ENCODE results near the gene MARCHF10. TPM values are rescaled to one million over a fixed set of nuclear protein-coding genes. Genes with fewer than 3 reads are reported as not detected.
"Not testable (repeated sequence)": the region's sequence is repeated elsewhere in the genome, so short reads cannot be mapped to it uniquely, and the experiment has no call there.

MARCHF10 gene
- total and polyA plus RNA-seq, 2 donors (not counting 3 experiments of a cell fraction or from before 2014, with no cell fraction given), result 0.11 TPM; not detected in 1

- H3K9me1 ChIP-seq (replicated peaks; ENCODE audit: control insufficient read depth, extremely low read depth, insufficient read depth, low read length), result no peaks in the 10 kb centered on the region
- H3K27ac ChIP-seq (ENCODE audit: insufficient read depth, low read depth, low read length), result no peak overlapping the region
- H3K4me2 ChIP-seq (ENCODE audit: insufficient read depth, low read length), result no peak overlapping the region
- no peak overlapping the region for H3K9ac ChIP-seq (replicated peaks; ENCODE audit: extremely low read depth, insufficient read depth, low read length)
- H3K79me2 ChIP-seq (ENCODE audit: control insufficient read depth, insufficient read depth, low read length), result no peaks in the 10 kb centered on the region
- H3K36me3 ChIP-seq (ENCODE audit: control insufficient read depth in 2 of 2, extremely low read depth in 1 of 2, insufficient read depth in 2 of 2, low read length in 2 of 2), result no peaks in the 10 kb centered on the region
- ChIA-PET CTCF (no interaction called here), POLR2A (no interaction called here)
- no peaks in the 10 kb centered on the region for H4K20me1 ChIP-seq (replicated peaks; ENCODE audit: control insufficient read depth, extremely low read depth, insufficient read depth, low read length)
- H3K27me3 ChIP-seq (ENCODE audit: control insufficient read depth in 2 of 2, insufficient read depth in 2 of 2, low read length in 2 of 2), result peaks cover 0 to 3% of the 10 kb centered on the region in 2 experiments
- intact Hi-C loops (cut with micrococcal nuclease), result no loop called here
- no peaks in the 10 kb centered on the region for H3K9me3 ChIP-seq (replicated peaks; ENCODE audit: control insufficient read depth, insufficient read depth, low read length)
- BruUV-seq (replicated peaks), result no TSS peak
- no peak overlapping the region for H2AFZ ChIP-seq (ENCODE audit: low read depth, low read length)
- dilution Hi-C loops (cut with MboI; ENCODE audit: extremely low pct_ligation_motif_present, low sequenced_read_pairs), result no loop called here
- H3K4me3 ChIP-seq (replicated peaks in 1 of 3; ENCODE audit: insufficient read depth in 1 of 3, low read depth in 1 of 3, low read length in 3 of 3), result no peak overlapping the region
- H3K4me1 ChIP-seq (ENCODE audit: control insufficient read depth, extremely low read depth, insufficient read depth, low read length), result no peaks in the 10 kb centered on the region
- FAIRE-seq (no peak), DNase-seq (ENCODE audit: low read depth, low spot score) (no peak)
- TF ChIP-seq JUN (IDR thresholded peaks at IDR 0.05; ENCODE audit: borderline replicate concordance, insufficient read depth, insufficient read length, low read depth) (no peak), MYC (IDR thresholded peaks at IDR 0.05; ENCODE audit: low read depth, low read length) (no peak), POLR2AphosphoS5 (IDR thresholded peaks at IDR 0.05; ENCODE audit: insufficient read depth, low read depth, low read length) (no peak), EZH2 (IDR thresholded peaks at IDR 0.05; ENCODE audit: borderline replicate concordance, low read depth, low read length, severe bottlenecking) (no peak), GATA2 (IDR thresholded peaks at IDR 0.05; ENCODE audit: insufficient read depth, insufficient read length, low read depth, low read length) (no peak), MAX (IDR thresholded peaks at IDR 0.05; ENCODE audit: insufficient read depth, insufficient read length) (no peak), FOS (IDR thresholded peaks at IDR 0.05; ENCODE audit: borderline replicate concordance, insufficient read depth, low read length) (no peak), POLR2A (IDR thresholded peaks at IDR 0.05; ENCODE audit: low read depth, low read length) (no peak)
- TF ChIP-seq, protein P1, sequence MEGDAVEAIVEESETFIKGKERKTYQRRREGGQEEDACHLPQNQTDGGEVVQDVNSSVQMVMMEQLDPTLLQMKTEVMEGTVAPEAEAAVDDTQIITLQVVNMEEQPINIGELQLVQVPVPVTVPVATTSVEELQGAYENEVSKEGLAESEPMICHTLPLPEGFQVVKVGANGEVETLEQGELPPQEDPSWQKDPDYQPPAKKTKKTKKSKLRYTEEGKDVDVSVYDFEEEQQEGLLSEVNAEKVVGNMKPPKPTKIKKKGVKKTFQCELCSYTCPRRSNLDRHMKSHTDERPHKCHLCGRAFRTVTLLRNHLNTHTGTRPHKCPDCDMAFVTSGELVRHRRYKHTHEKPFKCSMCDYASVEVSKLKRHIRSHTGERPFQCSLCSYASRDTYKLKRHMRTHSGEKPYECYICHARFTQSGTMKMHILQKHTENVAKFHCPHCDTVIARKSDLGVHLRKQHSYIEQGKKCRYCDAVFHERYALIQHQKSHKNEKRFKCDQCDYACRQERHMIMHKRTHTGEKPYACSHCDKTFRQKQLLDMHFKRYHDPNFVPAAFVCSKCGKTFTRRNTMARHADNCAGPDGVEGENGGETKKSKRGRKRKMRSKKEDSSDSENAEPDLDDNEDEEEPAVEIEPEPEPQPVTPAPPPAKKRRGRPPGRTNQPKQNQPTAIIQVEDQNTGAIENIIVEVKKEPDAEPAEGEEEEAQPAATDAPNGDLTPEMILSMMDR (IDR thresholded peaks at IDR 0.05; ENCODE audit: extremely low read depth in 1 of 2, insufficient read depth in 1 of 2, low read depth in 1 of 2, low read length in 2 of 2), result no peak
These were observed 44.1 kb upstream of the MARCHF10 start for GRCh38 chr17:62852195-62852594.

DNA sequence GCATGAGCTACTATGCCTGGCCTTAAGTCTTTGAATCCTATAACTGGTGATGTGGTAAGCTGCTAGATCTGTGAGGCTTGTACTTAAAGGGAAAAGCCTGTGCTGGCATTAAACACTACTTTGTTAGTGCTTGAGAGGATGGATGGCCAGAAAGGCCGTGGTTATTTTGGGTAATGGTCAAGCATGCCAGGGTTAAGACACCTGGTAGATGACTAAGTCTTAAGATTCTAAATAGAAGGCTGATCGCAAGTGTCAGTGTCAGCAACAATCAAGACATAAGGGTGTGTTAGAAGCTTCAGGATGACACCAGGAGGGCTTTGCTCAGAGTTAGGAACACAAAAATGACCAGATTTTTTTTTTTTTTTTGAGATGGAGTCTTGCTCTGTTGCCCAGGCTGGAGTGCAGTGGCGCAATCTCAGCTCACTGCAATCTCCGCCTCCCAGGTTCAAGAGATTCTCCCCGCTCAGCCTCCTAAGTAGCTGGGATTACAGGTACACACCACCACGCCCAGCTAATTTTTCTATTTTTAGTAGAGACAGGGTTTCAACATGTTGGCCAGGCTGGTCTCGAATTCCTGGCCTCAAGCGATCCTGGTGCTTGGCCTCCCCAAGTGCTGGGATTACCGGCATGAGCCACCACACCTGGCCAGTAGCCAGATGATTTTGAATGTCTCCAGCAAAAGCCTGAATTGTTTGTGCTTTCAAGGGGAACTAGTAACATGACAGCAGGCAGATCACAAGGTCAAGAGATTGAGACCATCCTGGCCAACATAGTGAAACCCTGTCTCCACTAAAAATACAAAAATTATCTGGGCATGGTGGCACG lies 41.7 kb upstream of the MARCHF10 start:
- H3K9ac ChIP-seq (replicated peaks; ENCODE audit: extremely low read depth, insufficient read depth, low read length); H3K36me3 ChIP-seq (ENCODE audit: control insufficient read depth in 2 of 2, extremely low read depth in 1 of 2, insufficient read depth in 2 of 2, low read length in 2 of 2); H3K4me1 ChIP-seq (ENCODE audit: control insufficient read depth, extremely low read depth, insufficient read depth, low read length); POLR2A ChIA-PET; H4K20me1 ChIP-seq (replicated peaks; ENCODE audit: control insufficient read depth, extremely low read depth, insufficient read depth, low read length); dilution Hi-C loops (cut with MboI; ENCODE audit: extremely low pct_ligation_motif_present, low sequenced_read_pairs); H3K4me3 ChIP-seq (replicated peaks in 1 of 3; ENCODE audit: insufficient read depth in 1 of 3, low read depth in 1 of 3, low read length in 3 of 3); DNase-seq (ENCODE audit: low read depth, low spot score); H3K9me1 ChIP-seq (replicated peaks; ENCODE audit: control insufficient read depth, extremely low read depth, insufficient read depth, low read length); BruUV-seq (replicated peaks); H3K4me2 ChIP-seq (ENCODE audit: insufficient read depth, low read length); H3K27me3 ChIP-seq (ENCODE audit: control insufficient read depth in 2 of 2, insufficient read depth in 2 of 2, low read length in 2 of 2); H3K27ac ChIP-seq (ENCODE audit: insufficient read depth, low read depth, low read length); FAIRE-seq; H3K79me2 ChIP-seq (ENCODE audit: control insufficient read depth, insufficient read depth, low read length); H3K9me3 ChIP-seq (replicated peaks; ENCODE audit: control insufficient read depth, insufficient read depth, low read length); intact Hi-C loops (cut with micrococcal nuclease); H2AFZ ChIP-seq (ENCODE audit: low read depth, low read length): not testable (repeated sequence)
- CTCF ChIA-PET, result interaction anchor here (1.0 kb wide), 1 partner anchor 178 kb away, joined by 3 read pairs; no protein-coding TSS in a partner anchor
